Stimulated activated CD4-positive, alpha-beta T cell treated with anti-CD3 and anti-CD28 coated beads, Interleukin-12 subunit alpha, Interleukin-12 subunit beta, amount 100 ng/mL, for 4 hours (primary cell): ENCODE measurements around the gene GPN2.

Experiments
- DNase-seq: peaks from one replicate; pipeline ENCODE4 v3.0.0-alpha.2; 2020

GPN2 gene

GRCh38 chr1:26831059-26831458 is 59.0 kb downstream of the GPN2 start:
- DNase-seq = no peak

GRCh38 chr1:26829184-26829911 is 60.7 kb downstream of the GPN2 start:
- DNase-seq = no peak

- no peak for DNase-seq
Observed at GRCh38 chr1:26828411-26828991, 61.6 kb downstream of the GPN2 start.

- DNase-seq = no peak
Observed at GRCh38 chr1:26827663-26828062, 62.4 kb downstream of the GPN2 start.

GRCh38 chr1:26827106-26827604 is 62.9 kb downstream of the GPN2 start:
- DNase-seq = no peak

GRCh38 chr1:26826261-26827105 is 63.6 kb downstream of the GPN2 start, which contains the start of gene ZDHHC18:
TSS of gene ZDHHC18 (plus strand) at chr1:26826688. CDS start at chr1:26826805, 117 bp downstream.
- peak; percentile 71 for DNase-seq
